ENCODE measurements around the gene SBF2.

Gene SBF2

GRCh38 chr11:9826390-9826789 is 467.6 kb downstream of the SBF2 start:
- no peaks in the 10 kb centered on the region for H3K4me1 ChIP-seq (ENCODE audit: low read length)
- no peak overlapping the region for H3K4me3 ChIP-seq (ENCODE audit: low read length)
- H3K9me3 ChIP-seq (replicated peaks; ENCODE audit: insufficient read depth, low read length): no peaks in the 10 kb centered on the region
- H3K27ac ChIP-seq (ENCODE audit: low read length): no peak overlapping the region
- H3F3A ChIP-seq (ENCODE audit: insufficient read depth, low read length): no peaks in the 10 kb centered on the region
- no peaks in the 10 kb centered on the region for H4K20me1 ChIP-seq (ENCODE audit: insufficient read depth, low read length)
- H3K79me2 ChIP-seq (ENCODE audit: low read length): no peaks in the 10 kb centered on the region
- no peaks in the 10 kb centered on the region for H3K27me3 ChIP-seq (replicated peaks; ENCODE audit: insufficient read depth, low read length)
- DNase-seq: no peak
- TF ChIP-seq CTCF (IDR thresholded peaks at IDR 0.05; ENCODE audit: low read length) (no peak), EZH2phosphoT487 (IDR thresholded peaks at IDR 0.05; ENCODE audit: low read length) (no peak), EZH2 (optimal IDR thresholded peaks at IDR 0.05; ENCODE audit: low read depth, low read length) (no peak)
- H3K9ac ChIP-seq (ENCODE audit: low read length): no peak overlapping the region
- no peaks in the 10 kb centered on the region for H3K9me2 ChIP-seq (replicated peaks; ENCODE audit: insufficient read depth, low read length)
- no peak overlapping the region for H2AFZ ChIP-seq (ENCODE audit: low read length)
- H3K4me2 ChIP-seq (ENCODE audit: low read depth, low read length): no peak overlapping the region
- no peaks in the 10 kb centered on the region for H3K36me3 ChIP-seq (replicated peaks; ENCODE audit: insufficient read depth, low read length)

GRCh38 chr11:9825895-9826294 is 468.1 kb downstream of the SBF2 start:
- Histone ChIP-seq H3K9me3 (replicated peaks; ENCODE audit: insufficient read depth, low read length) (no peaks in the 10 kb centered on the region), H3K4me3 (ENCODE audit: low read length) (no peak overlapping the region)

GRCh38 chr11:9825315-9825714 is 468.7 kb downstream of the SBF2 start:
- H3K9ac ChIP-seq (ENCODE audit: low read length): no peak overlapping the region
- TF ChIP-seq EZH2phosphoT487 (IDR thresholded peaks at IDR 0.05; ENCODE audit: low read length): no peak
- TF ChIP-seq EZH2 (optimal IDR thresholded peaks at IDR 0.05; ENCODE audit: low read depth, low read length): no peak
- TF ChIP-seq CTCF (IDR thresholded peaks at IDR 0.05; ENCODE audit: low read length): no peak
- no peaks in the 10 kb centered on the region for H3K4me1 ChIP-seq (ENCODE audit: low read length)
- no peak overlapping the region for H2AFZ ChIP-seq (ENCODE audit: low read length)
- no peak for DNase-seq
- no peaks in the 10 kb centered on the region for H4K20me1 ChIP-seq (ENCODE audit: insufficient read depth, low read length)
- no peaks in the 10 kb centered on the region for H3K9me3 ChIP-seq (replicated peaks; ENCODE audit: insufficient read depth, low read length)
- H3K79me2 ChIP-seq (ENCODE audit: low read length): no peaks in the 10 kb centered on the region
- no peaks in the 10 kb centered on the region for H3K36me3 ChIP-seq (replicated peaks; ENCODE audit: insufficient read depth, low read length)
- H3K4me2 ChIP-seq (ENCODE audit: low read depth, low read length): no peak overlapping the region
- H3F3A ChIP-seq (ENCODE audit: insufficient read depth, low read length): no peaks in the 10 kb centered on the region
- no peaks in the 10 kb centered on the region for H3K27me3 ChIP-seq (replicated peaks; ENCODE audit: insufficient read depth, low read length)
- no peaks in the 10 kb centered on the region for H3K9me2 ChIP-seq (replicated peaks; ENCODE audit: insufficient read depth, low read length)
- no peak overlapping the region for H3K27ac ChIP-seq (ENCODE audit: low read length)
- no peak overlapping the region for H3K4me3 ChIP-seq (ENCODE audit: low read length)

More at GRCh38 chr11:9825895-9826294, 468.1 kb downstream of the SBF2 start:
- Histone ChIP-seq H3K4me2 (ENCODE audit: low read depth, low read length) (no peak overlapping the region), H3F3A (ENCODE audit: insufficient read depth, low read length) (no peaks in the 10 kb centered on the region), H3K4me1 (ENCODE audit: low read length) (no peaks in the 10 kb centered on the region), H3K27ac (ENCODE audit: low read length) (no peak overlapping the region), H2AFZ (ENCODE audit: low read length) (no peak overlapping the region), H3K79me2 (ENCODE audit: low read length) (no peaks in the 10 kb centered on the region), H3K36me3 (replicated peaks; ENCODE audit: insufficient read depth, low read length) (no peaks in the 10 kb centered on the region), H3K9me2 (replicated peaks; ENCODE audit: insufficient read depth, low read length) (no peaks in the 10 kb centered on the region), H3K9ac (ENCODE audit: low read length) (no peak overlapping the region), H4K20me1 (ENCODE audit: insufficient read depth, low read length) (no peaks in the 10 kb centered on the region), H3K27me3 (replicated peaks; ENCODE audit: insufficient read depth, low read length) (no peaks in the 10 kb centered on the region)
- TF ChIP-seq CTCF (IDR thresholded peaks at IDR 0.05; ENCODE audit: low read length): no peak
- TF ChIP-seq EZH2 (optimal IDR thresholded peaks at IDR 0.05; ENCODE audit: low read depth, low read length): no peak
- no peak for TF ChIP-seq EZH2phosphoT487 (IDR thresholded peaks at IDR 0.05; ENCODE audit: low read length)
- no peak for DNase-seq
